HG02840 (cell line): ENCODE data around the gene BANF1.
"Not testable (repeated sequence)": the region's sequence is repeated elsewhere in the genome, so short reads cannot be mapped to it uniquely, and the experiment has no call there.

Experiments used
- ATAC-seq: cut with Tn5 transposase; IDR thresholded peaks from one replicate; pipeline ENCODE4 v1.9.1; 2021; ENCODE audit warnings: mild to moderate bottlenecking, moderate library complexity, moderate number of reproducible peaks; ENCODE audit not compliant: unreplicated experiment, low FRiP score

The BANF1 gene

DNA sequence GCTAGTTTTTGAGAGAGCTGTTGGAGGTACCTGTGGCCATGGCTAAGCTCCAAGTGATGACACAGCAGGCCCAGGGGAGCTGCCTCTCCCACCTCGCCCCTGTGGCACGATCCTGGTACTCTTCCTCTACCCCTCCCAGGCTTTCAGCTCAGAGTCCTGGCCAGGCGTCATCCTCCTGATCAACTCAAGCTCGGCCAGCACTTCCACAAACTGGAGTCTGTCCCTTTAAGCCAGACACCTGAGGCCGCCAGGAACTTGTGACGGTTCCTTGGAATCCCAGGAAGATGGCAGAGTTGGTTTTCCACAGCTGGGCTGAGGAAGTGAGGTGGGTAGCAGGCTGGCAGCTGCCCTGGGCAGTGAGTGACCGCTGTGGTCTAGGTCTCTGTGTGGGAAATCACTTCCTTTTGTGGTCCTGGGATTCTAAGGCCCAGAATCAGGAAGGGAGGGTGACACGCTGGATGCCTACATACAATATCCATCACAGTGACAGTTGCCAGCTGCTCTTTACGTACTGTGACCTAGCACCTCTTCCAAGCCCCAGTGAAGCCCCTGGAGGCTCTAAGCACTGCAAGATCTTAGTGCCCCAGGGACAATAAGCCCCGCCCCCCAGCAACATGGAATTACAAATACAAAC lies 6.3 kb downstream of the BANF1 start:
- ATAC-seq: no peak

DNA sequence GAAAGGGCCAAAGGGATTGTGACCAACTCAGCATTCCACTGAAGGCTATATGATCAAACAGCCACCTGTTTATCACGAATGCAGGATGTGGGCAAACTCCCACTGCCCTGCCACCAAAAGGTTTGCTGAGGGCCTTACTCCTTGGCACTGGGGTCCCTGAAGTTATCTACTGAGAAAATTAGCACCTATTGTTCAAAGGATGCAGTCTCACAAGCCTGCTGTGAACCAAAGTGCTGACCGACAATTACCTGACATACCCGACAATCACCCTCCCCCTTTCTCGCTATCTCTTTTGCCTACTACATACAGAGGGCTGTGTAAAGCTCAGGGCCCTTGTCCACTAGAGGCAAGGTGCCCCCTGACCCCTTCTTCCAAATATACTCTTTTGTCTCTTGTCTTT lies 7.7 kb downstream of the BANF1 start:
- not testable (repeated sequence) for ATAC-seq

DNA sequence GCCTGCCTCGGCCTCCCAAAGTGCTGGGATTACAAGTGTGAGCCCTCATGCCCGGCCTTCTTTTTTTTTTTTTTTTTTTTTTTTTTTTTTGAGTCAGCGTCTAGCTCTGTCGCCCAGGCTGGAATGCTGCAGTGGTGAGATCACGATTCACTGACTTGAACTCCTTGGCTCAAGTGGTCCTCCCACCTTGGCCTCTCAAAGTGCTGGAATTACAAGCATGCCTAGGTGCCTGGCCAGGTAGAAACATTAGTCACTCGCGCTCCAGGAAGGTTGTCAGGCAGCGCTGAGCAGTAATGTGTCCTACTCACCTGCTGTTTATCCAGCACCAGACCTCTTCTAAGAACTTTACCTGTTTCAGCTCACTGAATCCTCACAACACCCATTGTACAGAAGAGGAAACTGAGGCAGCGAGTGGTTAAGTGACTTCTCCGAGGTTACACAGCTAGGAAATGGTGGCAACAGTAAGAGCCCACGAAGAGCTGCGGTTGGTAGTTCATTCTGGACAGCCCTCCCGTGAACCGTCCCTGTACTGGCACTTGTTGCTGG lies 9.0 kb downstream of the BANF1 start:
- no peak for ATAC-seq

GRCh38 chr11:66011785-66012303 lies 9.5 kb downstream of the BANF1 start, which contains the start of gene CST6:
TSS of gene CST6 (plus strand) at chr11:66012008. CDS start at chr11:66012045, 37 bp downstream.
- ATAC-seq: no peak

DNA sequence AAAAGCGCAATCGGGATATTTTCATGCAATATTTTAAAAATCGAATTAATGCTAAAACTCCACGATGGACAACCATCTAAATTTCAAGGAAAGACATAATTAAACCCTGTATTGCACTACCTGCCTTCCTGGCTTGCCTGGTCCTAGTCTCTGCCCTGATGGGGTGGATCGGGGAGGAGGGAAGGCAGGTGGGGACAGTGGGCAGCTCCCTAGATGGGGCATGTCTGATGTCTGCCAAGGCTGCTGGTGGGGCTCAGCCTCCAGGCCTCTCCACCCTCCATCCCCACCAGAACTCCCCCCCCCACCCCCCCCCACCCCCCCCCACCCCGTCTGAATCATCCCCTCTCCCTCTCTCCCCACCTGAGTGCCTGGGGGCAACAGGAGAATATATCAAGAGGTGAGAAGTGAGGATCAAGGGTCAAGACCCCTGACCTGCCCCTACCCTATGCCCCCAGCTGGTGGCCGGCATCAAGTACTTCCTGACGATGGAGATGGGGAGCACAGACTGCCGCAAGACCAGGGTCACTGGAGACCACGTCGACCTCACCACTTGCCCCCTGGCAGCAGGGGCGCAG lies 10.2 kb downstream of the BANF1 start:
- ATAC-seq: no peak

DNA sequence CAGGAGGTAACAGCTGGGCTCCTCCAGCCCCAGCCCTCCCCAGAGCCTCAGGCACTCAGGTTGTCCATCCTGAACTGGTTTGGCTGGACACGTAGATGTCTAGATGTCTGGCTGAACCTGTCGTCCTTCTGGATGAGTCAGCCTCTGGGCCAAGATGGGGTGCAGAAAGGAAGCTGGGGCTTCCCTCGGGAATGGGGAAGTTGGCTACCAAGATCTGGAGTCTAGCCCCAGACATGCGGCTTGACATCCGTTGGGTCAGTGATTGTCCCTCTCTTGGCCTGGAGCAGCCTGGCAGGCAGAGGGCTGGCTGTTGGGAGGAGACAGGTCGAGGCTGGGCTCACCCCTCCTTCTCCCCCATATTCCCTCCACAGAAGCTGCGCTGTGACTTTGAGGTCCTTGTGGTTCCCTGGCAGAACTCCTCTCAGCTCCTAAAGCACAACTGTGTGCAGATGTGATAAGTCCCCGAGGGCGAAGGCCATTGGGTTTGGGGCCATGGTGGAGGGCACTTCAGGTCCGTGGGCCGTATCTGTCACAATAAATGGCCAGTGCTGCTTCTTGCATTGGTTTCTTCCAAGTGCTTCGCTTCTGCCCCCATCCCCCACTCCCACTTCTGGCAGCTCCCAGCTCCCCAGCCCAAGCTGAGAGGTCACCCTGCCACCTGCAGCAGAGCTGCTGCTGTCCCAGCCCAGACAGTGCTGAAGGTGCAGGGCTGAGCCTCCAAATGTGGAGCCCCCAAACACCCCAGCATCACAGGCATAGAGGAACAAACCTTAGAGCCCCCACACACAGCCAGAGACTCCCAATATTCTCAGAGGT lies 10.9 kb downstream of the BANF1 start:
- ATAC-seq: no peak

DNA sequence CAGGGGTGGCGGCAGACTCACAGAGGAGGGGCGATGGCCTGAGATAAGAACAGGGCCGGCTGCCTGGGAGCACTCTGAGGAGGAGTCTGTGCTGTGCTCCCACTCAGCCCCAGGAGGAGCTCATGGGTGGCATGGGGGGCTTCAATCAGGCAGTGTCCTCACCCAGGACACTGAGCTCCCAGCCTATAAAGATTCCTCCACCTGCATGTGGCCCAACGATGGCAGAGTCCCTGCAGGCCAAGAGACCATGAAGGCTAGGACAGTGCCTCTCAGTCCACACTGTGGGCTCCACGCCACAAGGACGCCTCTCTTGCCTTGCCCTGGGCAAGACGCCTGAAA lies 11.4 kb downstream of the BANF1 start:
- ATAC-seq: no peak

DNA sequence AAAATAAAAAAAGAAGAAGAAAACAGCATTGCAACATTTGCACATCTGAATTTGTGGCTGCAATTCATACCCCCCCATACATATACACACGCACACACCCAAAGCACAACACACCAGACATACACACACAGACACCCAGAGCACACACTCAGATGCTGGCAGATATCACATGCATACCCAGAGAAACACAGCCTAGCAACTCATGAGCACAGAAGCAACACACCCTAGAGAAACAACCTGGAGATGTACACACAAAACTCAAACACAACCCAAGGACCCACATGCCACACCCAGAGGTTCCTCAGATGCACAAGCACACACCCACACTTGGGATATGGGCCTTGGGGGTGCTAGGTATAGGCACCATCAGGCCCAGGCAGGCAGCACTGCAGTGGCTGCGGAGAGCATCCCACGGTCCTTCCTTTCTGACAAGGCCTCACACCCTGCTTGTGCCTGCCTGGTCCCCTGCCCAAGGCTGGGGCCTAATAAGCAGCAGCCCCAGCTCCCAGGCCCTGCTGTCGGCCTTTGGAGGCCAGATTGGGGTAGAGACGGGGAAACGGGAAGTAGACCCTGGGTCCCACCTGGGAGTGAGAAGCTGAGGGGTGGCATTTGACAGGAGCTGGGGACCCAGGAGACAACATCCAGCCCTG lies 12.6 kb downstream of the BANF1 start:
- ATAC-seq: no peak

- no peak for ATAC-seq
Measured at GRCh38 chr11:66015454-66015881, 13.2 kb downstream of the BANF1 start.

GRCh38 chr11:66015936-66016792 lies 13.9 kb downstream of the BANF1 start:
- no peak for ATAC-seq

DNA sequence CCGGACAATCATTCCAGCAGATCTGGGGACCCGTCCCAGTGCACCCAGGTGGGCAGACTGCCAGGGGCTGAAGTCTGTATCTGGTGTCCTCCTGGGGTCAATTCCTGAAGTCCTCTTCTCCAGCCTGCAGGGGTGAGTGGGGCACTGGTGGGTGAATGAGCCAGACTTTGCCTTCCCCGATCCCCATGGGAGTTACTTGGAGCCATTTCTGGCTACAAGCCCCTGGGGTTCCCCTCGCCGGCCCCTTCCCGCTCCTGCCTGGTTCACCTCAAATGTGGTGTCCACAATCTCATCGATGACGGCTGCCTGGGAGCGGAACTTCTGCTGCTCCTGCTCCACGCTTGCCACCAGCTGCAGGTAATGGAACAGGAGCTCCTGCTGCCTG lies 14.5 kb downstream of the BANF1 start:
- ATAC-seq: no peak

DNA sequence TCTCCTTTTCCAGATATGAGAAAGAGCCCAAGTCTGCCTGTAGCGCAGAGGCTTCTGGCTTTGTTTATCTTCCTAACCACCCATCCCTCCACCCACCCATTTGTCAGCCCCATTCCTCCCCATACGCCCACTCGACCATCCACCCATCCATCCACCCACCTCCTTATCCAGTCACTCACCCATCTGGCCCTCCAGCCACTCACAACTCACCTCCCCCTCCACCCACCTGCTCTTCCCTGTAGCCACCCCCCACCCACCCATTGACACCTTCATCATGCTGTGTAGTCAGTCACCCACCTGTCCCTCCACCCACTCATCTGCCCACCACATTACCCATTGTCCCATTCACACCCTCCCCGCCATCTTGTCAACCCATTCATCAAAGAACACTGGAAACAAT lies 15.0 kb downstream of the BANF1 start:
- no peak for ATAC-seq

DNA sequence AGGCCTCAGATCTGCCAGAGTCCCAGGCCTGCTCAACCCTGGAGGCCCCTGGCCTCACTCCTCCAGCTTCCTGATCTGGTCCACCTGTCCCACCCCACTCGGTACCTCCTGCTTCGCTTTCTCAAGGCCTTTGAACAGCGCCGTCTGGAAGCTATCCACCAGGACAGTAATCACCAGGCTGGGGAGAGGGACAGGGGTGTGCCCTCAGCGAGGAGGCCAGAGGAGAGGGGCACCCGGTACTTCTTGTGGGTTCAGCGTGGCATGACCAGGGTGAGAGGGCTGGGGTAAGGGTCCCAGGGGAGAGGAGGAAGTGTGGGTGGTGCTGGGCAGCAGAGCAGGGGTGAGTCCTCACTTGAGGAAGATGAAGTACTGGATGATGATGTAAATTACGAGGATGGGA lies 17.9 kb downstream of the BANF1 start:
- no peak for ATAC-seq

DNA sequence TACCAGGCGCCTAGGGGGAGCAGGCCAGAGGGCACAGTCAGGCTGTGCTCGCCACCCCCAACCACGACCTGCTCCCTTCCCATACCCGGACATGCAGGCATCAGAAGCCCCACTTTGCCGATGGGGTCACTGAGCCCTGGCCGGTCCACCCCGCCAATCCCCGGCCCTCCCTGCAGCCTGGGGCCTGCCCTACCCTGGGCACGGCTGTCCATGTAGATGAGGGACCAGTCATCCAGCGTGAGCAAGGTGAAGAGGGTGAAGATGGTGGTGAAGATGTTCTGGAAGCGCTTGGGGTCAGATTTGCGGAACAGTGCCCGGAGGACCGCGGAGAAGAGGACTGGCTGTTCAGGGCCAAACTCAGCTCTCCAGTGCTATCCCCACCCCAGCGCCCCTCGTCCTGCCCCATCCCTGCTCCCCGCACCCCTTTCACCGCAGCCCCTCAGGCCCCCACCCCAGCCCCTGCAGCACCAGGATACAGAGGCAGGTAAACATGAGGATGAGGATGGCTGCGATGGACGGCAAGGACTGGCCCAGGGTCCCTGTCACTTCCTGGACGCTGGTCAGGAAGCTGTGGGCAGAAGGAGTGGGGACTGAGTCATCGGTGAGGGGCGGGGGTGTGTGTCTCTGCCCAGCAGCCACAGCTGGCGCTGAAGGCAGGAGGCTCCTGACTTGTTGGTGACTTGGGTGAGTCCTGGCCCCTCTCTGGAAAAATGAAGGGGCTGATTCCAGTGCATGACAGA lies 18.5 kb downstream of the BANF1 start:
- no peak for ATAC-seq

DNA sequence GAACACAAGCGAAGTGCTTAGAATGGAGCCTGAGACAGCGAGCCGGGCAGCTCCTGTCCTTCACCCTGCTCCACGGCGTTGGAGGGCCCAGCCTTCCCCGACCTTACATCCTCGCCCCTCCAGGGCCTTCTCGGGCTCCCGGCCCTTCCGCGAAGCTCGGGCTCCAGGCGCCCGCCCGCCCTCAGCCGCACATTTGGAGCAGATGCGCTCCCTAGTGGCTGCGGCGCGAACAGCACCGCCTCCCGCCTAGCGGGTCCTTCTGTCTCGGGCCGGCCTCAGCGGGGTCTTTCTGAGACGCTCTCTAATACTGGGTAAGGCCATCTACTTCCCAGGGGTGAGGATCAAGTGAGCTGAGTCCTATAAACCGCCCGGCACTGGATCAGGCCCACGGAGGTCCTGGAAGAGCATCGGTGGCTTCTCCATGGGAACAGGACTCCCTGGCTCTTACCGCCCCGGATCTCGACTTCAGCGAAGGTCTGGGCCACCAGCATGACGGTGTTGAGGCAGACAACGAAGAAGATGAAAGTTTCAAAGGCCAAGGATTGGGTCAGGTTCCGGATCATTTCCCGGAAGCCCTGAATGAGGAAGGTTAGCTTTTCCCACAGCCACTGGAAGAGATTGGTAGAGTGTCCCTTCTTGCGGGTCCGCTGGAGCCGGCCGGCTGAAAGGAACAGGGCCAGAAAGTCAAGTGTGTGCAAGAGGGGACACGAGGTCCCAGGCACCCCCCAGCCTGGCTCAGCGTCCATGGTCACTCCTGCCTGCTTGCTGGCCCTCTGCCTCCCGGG lies 20.3 kb downstream of the BANF1 start:
- ATAC-seq: no peak

DNA sequence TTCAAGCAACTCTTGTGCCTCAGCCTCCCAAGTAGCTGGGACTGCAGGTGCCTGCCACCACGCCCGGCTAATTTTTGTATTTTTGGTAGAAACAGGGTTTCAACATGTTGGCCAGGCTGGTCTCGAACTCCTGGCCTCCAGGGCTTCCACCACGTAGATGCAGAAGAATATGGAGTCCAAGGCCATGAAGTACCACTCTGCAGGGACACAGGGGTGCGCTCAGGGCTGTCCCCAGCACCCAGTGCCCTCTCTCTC lies 20.8 kb downstream of the BANF1 start:
- not testable (repeated sequence) for ATAC-seq

- ATAC-seq: no peak
Measured at GRCh38 chr11:66026017-66026529, 23.8 kb downstream of the BANF1 start, which contains the start of gene CATSPER1. TSS of gene CATSPER1 (minus strand) at chr11:66026479. CDS start at chr11:66026379, 100 bp downstream.

DNA sequence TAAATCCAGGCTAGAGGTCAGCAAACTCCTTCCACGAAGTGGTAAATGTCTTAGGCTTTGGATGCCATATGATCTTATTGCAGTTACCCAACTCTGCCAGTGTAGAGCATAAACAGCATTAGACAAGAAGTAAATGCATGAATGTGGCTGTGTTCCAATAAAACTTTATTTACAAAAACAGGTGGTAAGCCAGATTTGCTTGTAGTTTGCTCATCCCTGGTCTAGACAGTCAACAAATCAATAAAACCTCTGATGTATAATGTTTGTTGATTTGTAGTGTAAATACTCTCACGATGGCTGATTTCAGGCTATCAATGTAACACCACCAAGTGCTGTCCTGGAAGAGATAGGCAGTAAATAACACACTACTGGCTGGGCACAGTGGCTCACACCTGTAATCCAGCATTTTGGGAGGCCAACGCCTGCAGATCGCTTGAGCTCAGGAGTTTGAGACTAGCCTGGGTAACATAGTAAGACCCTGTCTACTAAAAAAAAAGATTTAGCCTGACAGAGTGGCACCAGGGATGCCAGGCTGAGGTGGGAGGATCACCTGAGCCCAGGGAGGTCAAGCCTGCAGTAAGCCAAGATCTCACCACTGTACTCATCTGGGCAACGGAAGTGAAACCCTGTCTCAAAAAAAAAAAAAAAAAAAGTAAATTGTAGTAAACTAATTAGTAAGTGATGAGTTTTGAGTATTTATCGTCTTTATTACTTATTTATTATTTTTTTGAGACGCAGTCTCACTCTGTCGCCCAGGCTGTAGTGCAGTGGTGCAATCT lies 30.8 kb downstream of the BANF1 start:
- ATAC-seq: no peak
